ENCODE measurements around the gene DYSF.

Gene DYSF

GRCh38 chr2:71603851-71604725 is 150.7 kb downstream of the DYSF start:
- Histone ChIP-seq H4K20me1 (ENCODE audit: insufficient read depth, low read length) (no peaks in the 10 kb centered on the region), H3K27me3 (ENCODE audit: low read depth, low read length) (peaks cover 32% of the 10 kb centered on the region), H2AFZ (ENCODE audit: low read depth, low read length) (no peak overlapping the region), H3K79me2 (ENCODE audit: low read length) (no peaks in the 10 kb centered on the region), H3K4me2 (ENCODE audit: low read length) (no peak overlapping the region), H3K4me1 (ENCODE audit: low read length) (0 out of 2 replicates have a peak, but pooled peaks cover 3% of the 10 kb centered on the region), H3K27ac (ENCODE audit: low read length) (no peak overlapping the region), H3K9ac (ENCODE audit: low read length) (no peak overlapping the region), H3K9me3 (ENCODE audit: insufficient read depth, low read length) (no peaks in the 10 kb centered on the region), H3K36me3 (replicated peaks; ENCODE audit: low read depth, low read length) (no peaks in the 10 kb centered on the region), H3K4me3 (ENCODE audit: low read length) (no peak overlapping the region)
- TF ChIP-seq EZH2phosphoT487 (IDR thresholded peaks at IDR 0.05; ENCODE audit: low read depth) (no peak), CTCF (IDR thresholded peaks at IDR 0.05; ENCODE audit: low read depth, low read length) (no peak)

- Histone ChIP-seq H3K27ac (ENCODE audit: low read length) (no peak overlapping the region), H3K9ac (ENCODE audit: low read length) (no peak overlapping the region), H3K36me3 (replicated peaks; ENCODE audit: low read depth, low read length) (no peaks in the 10 kb centered on the region), H2AFZ (ENCODE audit: low read depth, low read length) (no peak overlapping the region), H3K27me3 (ENCODE audit: low read depth, low read length) (peaks cover 32% of the 10 kb centered on the region), H3K4me3 (ENCODE audit: low read length) (no peak overlapping the region), H4K20me1 (ENCODE audit: insufficient read depth, low read length) (no peaks in the 10 kb centered on the region), H3K79me2 (ENCODE audit: low read length) (no peaks in the 10 kb centered on the region), H3K4me1 (ENCODE audit: low read length) (0 out of 2 replicates have a peak, but pooled peaks cover 3% of the 10 kb centered on the region), H3K9me3 (ENCODE audit: insufficient read depth, low read length) (no peaks in the 10 kb centered on the region), H3K4me2 (ENCODE audit: low read length) (peak overlapping the region; percentile 37; the same call in 1 of the 2 replicates)
- no peak for TF ChIP-seq CTCF (IDR thresholded peaks at IDR 0.05; ENCODE audit: low read depth, low read length)
Measured at GRCh38 chr2:71604726-71605120, 151.4 kb downstream of the DYSF start.

GRCh38 chr2:71605173-71605641 is 151.8 kb downstream of the DYSF start:
- no peak overlapping the region for H3K27ac ChIP-seq (ENCODE audit: low read length)
- H3K4me2 ChIP-seq (ENCODE audit: low read length), result peak overlapping the region; percentile 37; the same call in 1 of the 2 replicates
- H3K4me1 ChIP-seq (ENCODE audit: low read length), result 0 out of 2 replicates have a peak, but pooled peaks cover 3% of the 10 kb centered on the region
- H4K20me1 ChIP-seq (ENCODE audit: insufficient read depth, low read length), result no peaks in the 10 kb centered on the region
- H3K79me2 ChIP-seq (ENCODE audit: low read length), result no peaks in the 10 kb centered on the region
- no peaks in the 10 kb centered on the region for H3K9me3 ChIP-seq (ENCODE audit: insufficient read depth, low read length)
- H3K27me3 ChIP-seq (ENCODE audit: low read depth, low read length), result peaks cover 32% of the 10 kb centered on the region
- TF ChIP-seq CTCF (IDR thresholded peaks at IDR 0.05; ENCODE audit: low read depth, low read length), result no peak
- no peak for TF ChIP-seq EZH2phosphoT487 (IDR thresholded peaks at IDR 0.05; ENCODE audit: low read depth)
- no peaks in the 10 kb centered on the region for H3K36me3 ChIP-seq (replicated peaks; ENCODE audit: low read depth, low read length)
- H3K4me3 ChIP-seq (ENCODE audit: low read length), result 0 out of 2 replicates have a peak overlapping the region, but pooled peaks have one; percentile 28
- H3K9ac ChIP-seq (ENCODE audit: low read length), result no peak overlapping the region
- no peak overlapping the region; the same call in 1 of the 2 replicates for H2AFZ ChIP-seq (ENCODE audit: low read depth, low read length)

- H3K4me2 ChIP-seq (ENCODE audit: low read length), result no peak overlapping the region
- H4K20me1 ChIP-seq (ENCODE audit: insufficient read depth, low read length), result no peaks in the 10 kb centered on the region
- H3K79me2 ChIP-seq (ENCODE audit: low read length), result no peaks in the 10 kb centered on the region
- H3K9me3 ChIP-seq (ENCODE audit: insufficient read depth, low read length), result no peaks in the 10 kb centered on the region
- 0 out of 2 replicates have a peak, but pooled peaks cover 3% of the 10 kb centered on the region for H3K4me1 ChIP-seq (ENCODE audit: low read length)
- H2AFZ ChIP-seq (ENCODE audit: low read depth, low read length), result no peak overlapping the region
- no peak overlapping the region for H3K4me3 ChIP-seq (ENCODE audit: low read length)
- H3K27ac ChIP-seq (ENCODE audit: low read length), result no peak overlapping the region
- no peaks in the 10 kb centered on the region for H3K36me3 ChIP-seq (replicated peaks; ENCODE audit: low read depth, low read length)
- peaks cover 32% of the 10 kb centered on the region for H3K27me3 ChIP-seq (ENCODE audit: low read depth, low read length)
- no peak overlapping the region for H3K9ac ChIP-seq (ENCODE audit: low read length)
- TF ChIP-seq EZH2phosphoT487 (IDR thresholded peaks at IDR 0.05; ENCODE audit: low read depth) (no peak), CTCF (IDR thresholded peaks at IDR 0.05; ENCODE audit: low read depth, low read length) (no peak)
Measured at GRCh38 chr2:71605781-71606241, 152.4 kb downstream of the DYSF start.
